K562 (cell line): ENCODE data around the gene PRKG1. TPM values are rescaled to one million over a fixed set of nuclear protein-coding genes. Genes with fewer than 3 reads are reported as not detected.

ENCODE experiments used
- ATAC-seq: fragments of 200-7000 bp; cut with Tn5 transposase; 3 replicates; pipeline ENCODE4 v1.9.1; 2020; ENCODE audit warnings: moderate library complexity
- BruUV-seq: library from RNA; stranded (reverse); fragments of 400-500 nt; replicated peaks from 2 replicates; lab custom pipeline; 2021; lab: Mats Ljungman, UMichigan
- CTCF ChIA-PET: fragments of 300-600 bp; formaldehyde crosslinking; extraction: SDS; loops from one replicate; lab custom pipeline; 2021; ENCODE audit warnings: low intra/inter-chr PET ratio; lab: Yijun Ruan, JAX
- POLR2A ChIA-PET: fragments of 300-600, 350-650 bp; sonication (Branson Sonifier 250); formaldehyde crosslinking; extraction: SDS; loops from one replicate; lab custom pipeline; 2021; ENCODE audit warnings: antibody characterized with exemption, inconsistent platforms; lab: Yijun Ruan, JAX
- DNase-seq, 4 experiments: peaks; one replicate each; pipeline versions ENCODE4 v3.0.0 to v3.0.0-alpha.2; 2011 to 2018; ENCODE audit warnings: low spot score in 3 of 4, mixed read lengths in 3 of 4; ENCODE audit errors: extremely low read depth in 1 of 4
- FAIRE-seq: peaks from 2 replicates; lab custom pipeline; 2011; peaks lifted over from hg19 to GRCh38; lab: Jason Lieb, UNC
- H2AFZ ChIP-seq: 2 replicates; pipeline ENCODE4 v1.6.0; 2011; ENCODE audit warnings: low read depth, low read length, control low read depth, inconsistent platforms
- H3K27ac ChIP-seq: fragments of 200-600 bp; 3 replicates; pipeline ENCODE4 v1.8.0; 2011; ENCODE audit warnings: low read depth, mild to moderate bottlenecking, control low read depth, inconsistent platforms, low read length, moderate library complexity, mixed read lengths; ENCODE audit errors: extremely low read depth
- H3K27me3 ChIP-seq, 2 experiments: fragments of 300-600 bp in 1 of 2; 2 replicates in 1 of 2; 3 replicates in 1 of 2; pipeline versions ENCODE4 v1.6.0 to v1.8.0; 2011; ENCODE audit warnings: inconsistent platforms in 2 of 2, low read length in 2 of 2, mild to moderate bottlenecking in 1 of 2, mixed read lengths in 1 of 2, moderate library complexity in 1 of 2; ENCODE audit not compliant: control insufficient read depth in 2 of 2, insufficient read depth in 2 of 2
- H3K36me3 ChIP-seq: fragments of 300-600 bp; 3 replicates; pipeline ENCODE4 v1.8.0; 2011; ENCODE audit warnings: mild to moderate bottlenecking, low read length, inconsistent platforms; ENCODE audit not compliant: control insufficient read depth, insufficient read depth
- H3K4me1 ChIP-seq, 2 experiments: fragments of 200-600 bp in 1 of 2; replicated peaks in 1 of 2; 2 replicates in 1 of 2; 3 replicates in 1 of 2; pipeline versions ENCODE4 v1.5.1 to v1.8.0; 2011; ENCODE audit warnings: inconsistent platforms in 2 of 2, low read length in 2 of 2, mild to moderate bottlenecking in 1 of 2, mixed read lengths in 1 of 2, moderate library complexity in 1 of 2; ENCODE audit not compliant: control insufficient read depth in 2 of 2, insufficient read depth in 2 of 2
- H3K4me2 ChIP-seq: 2 replicates; pipeline ENCODE4 v1.6.1; 2011; ENCODE audit warnings: low read length, control low read depth, inconsistent platforms, mixed read lengths; ENCODE audit not compliant: insufficient read depth
- H3K4me3 ChIP-seq: fragments of 200-600 bp; sonication (generic), shearing (Covaris generic); 2 replicates; pipeline ENCODE4 v1.5.1; 2016; ENCODE audit warnings: control low read depth, inconsistent platforms
- H3K79me2 ChIP-seq: fragments of 200-600 bp; 3 replicates; pipeline ENCODE4 v1.8.0; 2011; ENCODE audit warnings: low read length, inconsistent platforms; ENCODE audit not compliant: control insufficient read depth, insufficient read depth
- H3K9ac ChIP-seq, 2 experiments: 2 replicates each; pipeline versions ENCODE4 v1.6.0 to v1.6.1; 2011; ENCODE audit warnings: low read depth in 2 of 2, low read length in 2 of 2, control low read depth in 1 of 2, inconsistent platforms in 1 of 2, mild to moderate bottlenecking in 1 of 2, mixed read lengths in 1 of 2; ENCODE audit not compliant: insufficient read depth in 1 of 2
- H3K9me1 ChIP-seq: one replicate; pipeline ENCODE4 v1.6.0; 2011; ENCODE audit warnings: inconsistent platforms, mild to moderate bottlenecking, low read length, moderate library complexity; ENCODE audit not compliant: control insufficient read depth, insufficient read depth
- H3K9me3 ChIP-seq: replicated peaks from 2 replicates; pipeline ENCODE4 v1.5.1; 2011; ENCODE audit warnings: low read depth, low read length, inconsistent platforms; ENCODE audit not compliant: control insufficient read depth, insufficient read depth
- H4K20me1 ChIP-seq: replicated peaks from 2 replicates; pipeline ENCODE4 v1.6.1; 2011; ENCODE audit warnings: low read length, inconsistent platforms, mixed read lengths; ENCODE audit not compliant: control insufficient read depth, insufficient read depth
- ATF2 ChIP-seq: sonication (generic); formaldehyde crosslinking; IDR thresholded peaks from 2 replicates; pipeline ENCODE4 v1.8.1; 2022; ENCODE audit warnings: missing genetic modification reagents
- FIP1L1 ChIP-seq: fragments of 200-400 bp; formaldehyde crosslinking; IDR thresholded peaks from 2 replicates; pipeline ENCODE4 v1.6.1; 2018; ENCODE audit warnings: mild to moderate bottlenecking, low read depth, low read length; ENCODE audit not compliant: poor library complexity, severe bottlenecking
- KDM4B ChIP-seq, 2 experiments: fragments of 450-650 bp in 1 of 2; sonication (generic) in 1 of 2; IDR thresholded peaks; 2 replicates each; pipeline ENCODE4 v1.6.1; 2016 to 2017; ENCODE audit warnings: borderline replicate concordance in 2 of 2, antibody characterized with exemption in 1 of 2, low read depth in 1 of 2, mild to moderate bottlenecking in 1 of 2
- MEF2A ChIP-seq: IDR thresholded peaks from 2 replicates; pipeline ENCODE4 v1.6.1; 2011; ENCODE audit warnings: low read depth, mild to moderate bottlenecking, low read length, moderate library complexity; ENCODE audit not compliant: control insufficient read depth
- PTTG1 ChIP-seq: fragments of 450-650 bp; IDR thresholded peaks from 2 replicates; pipeline ENCODE4 v1.6.1; 2016; ENCODE audit warnings: low read depth, mild to moderate bottlenecking, missing genetic modification characterization, missing compliant biosample characterization
- TFAP4 ChIP-seq: sonication (generic); formaldehyde crosslinking; IDR thresholded peaks from 2 replicates; pipeline ENCODE4 v1.8.0; 2022; ENCODE audit warnings: missing genetic modification reagents, mild to moderate bottlenecking, moderate library complexity, borderline replicate concordance
- YY1 ChIP-seq, 3 experiments: IDR thresholded peaks; 2 replicates each; pipeline ENCODE4 v1.6.1; 2011; ENCODE audit warnings: low read length in 2 of 3, mild to moderate bottlenecking in 2 of 3, moderate library complexity in 2 of 3, borderline replicate concordance in 1 of 3, control low read depth in 1 of 3, low read depth in 1 of 3; ENCODE audit not compliant: insufficient read depth in 3 of 3, insufficient replicate concordance in 2 of 3, control insufficient read depth in 1 of 3, insufficient read length in 1 of 3; ENCODE audit errors: extremely low read depth in 1 of 3
- ZNF133 ChIP-seq: fragments of 250-450 bp; sonication (Bioruptor Pico); IDR thresholded peaks from 2 replicates; pipeline ENCODE4 v1.4.0; 2020; ENCODE audit warnings: mild to moderate bottlenecking
- ZNF644 ChIP-seq: fragments of 200-800 bp; sonication (Bioruptor generic); IDR thresholded peaks from 2 replicates; pipeline ENCODE4 v1.6.1; 2016; ENCODE audit warnings: low read depth, missing genetic modification characterization, missing compliant biosample characterization
- ZNF76 ChIP-seq: fragments of 250-450 bp; sonication (Bioruptor Pico); IDR thresholded peaks from 2 replicates; pipeline ENCODE4 v1.4.0; 2020; ENCODE audit warnings: mild to moderate bottlenecking, moderate library complexity, borderline replicate concordance
- WGBS: fragments of 100-300 bp; shearing (Covaris generic); methylation state at CpG from one replicate; pipeline ENCODE4 v1.1.6; 2016; ENCODE audit warnings: low coverage, mixed read lengths; ENCODE audit not compliant: insufficient coverage; ENCODE audit errors: missing lambda C conversion rate; 5-methylcytosine and 5-hydroxymethylcytosine counted together
- in situ Hi-C: fragments of 300-500 bp; cut with MboI; formaldehyde crosslinking; loops from 4 replicates; pipeline ENCODE4 v1.15.0; 2018; ENCODE audit warnings: inconsistent platforms, mixed read lengths
- intact Hi-C: fragments of 100-400 bp; cut with micrococcal nuclease; formaldehyde crosslinking; loops from 2 replicates; pipeline ENCODE4 v1.14.2; 2022
- polyA plus RNA-seq, 8 experiments: library from polyadenylated mRNA; depleted of rRNA in 4 of 8; stranded (reverse) in 5 of 8; unstranded in 3 of 8; fragments of >200 nt; fragmentation: Nextera tagmentation in 2 of 8; fragmentation: Illumina TruSeq in 1 of 8; extraction: Ambion mirVana in 2 of 8; extraction: Trizol in 1 of 8; gene quantifications; 2 replicates each; pipeline versions ENCODE4 v1.2.1 to v1.2.3, GENCODE V29; 2011 to 2014; ENCODE audit warnings: inconsistent platforms in 1 of 8, missing spikeins in 1 of 8
- total RNA-seq, 7 experiments: library from RNA; depleted of rRNA in 6 of 7; stranded (reverse); fragments of >200 nt in 6 of 7; fragmentation: Illumina TruSeq in 2 of 7; extraction: Trizol in 2 of 7; gene quantifications; 2 replicates each; pipeline versions ENCODE4 v1.2.1 to v1.2.3, GENCODE V29; 2011 to 2021; ENCODE audit warnings: low replicate concordance in 1 of 7
- TF ChIP-seq, protein P1 (sequence below): IDR thresholded peaks from 2 replicates; pipeline ENCODE4 v1.6.1; 2012; ENCODE audit warnings: low read depth, low read length, improper control_type of control experiment, borderline replicate concordance

Gene PRKG1
- total and polyA plus RNA-seq, 9 of the 15 experiments (the other 6 are each of a cell fraction or from before 2014, with no cell fraction given), result 0.22 TPM; not detected in 8

GRCh38 chr10:51590818-51591217 is 516.5 kb downstream of the PRKG1 start:
- 0% methylated on average over 2 of the region's 2 CpGs for WGBS
- no peaks in the 10 kb centered on the region for H4K20me1 ChIP-seq

GRCh38 chr10:51596695-51597094 is 522.4 kb downstream of the PRKG1 start:
- BruUV-seq, result no TSS peak
- DNase-seq, result no peak
- no peaks in the 10 kb centered on the region for H4K20me1 ChIP-seq
- intact Hi-C loops (no loop called here), in situ Hi-C loops (no loop called here)
- no peaks in the 10 kb centered on the region for H3K36me3 ChIP-seq
- no peak overlapping the region for H3K4me3 ChIP-seq
- no peaks in the 10 kb centered on the region for H3K9me1 ChIP-seq
- WGBS, result 2% methylated on average over 3 of the region's 3 CpGs
- no peak for ATAC-seq
- no peak overlapping the region for H3K27ac ChIP-seq
- 0 out of 2 replicates have a peak, but pooled peaks cover 2% of the 10 kb centered on the region for H3K9me3 ChIP-seq
- FAIRE-seq, result no peak
- H3K4me1 ChIP-seq, result no peaks in the 10 kb centered on the region
- CTCF ChIA-PET, result no interaction called here
- POLR2A ChIA-PET, result no interaction called here
- H3K4me2 ChIP-seq, result no peak overlapping the region
- H3K79me2 ChIP-seq, result no peaks in the 10 kb centered on the region
- no peak overlapping the region for H2AFZ ChIP-seq
- H3K9ac ChIP-seq, result no peak overlapping the region
- no peaks in the 10 kb centered on the region for H3K27me3 ChIP-seq
- TF ChIP-seq KDM4B (IDR thresholded peaks at IDR 0.05; ENCODE audit: borderline replicate concordance in 2 of 2, low read depth in 1 of 2) (no peak), ATF2 (CRISPR knock-in tag) (no peak), FIP1L1 (no peak), MEF2A (no peak), YY1 (IDR thresholded peaks at IDR 0.05; ENCODE audit: borderline replicate concordance in 1 of 3, control insufficient read depth in 1 of 3, extremely low read depth in 1 of 3, insufficient read depth in 3 of 3, insufficient read length in 1 of 3, insufficient replicate concordance in 2 of 3, low read depth in 1 of 3, low read length in 2 of 3) (no peak)
- TF ChIP-seq, protein P1, sequence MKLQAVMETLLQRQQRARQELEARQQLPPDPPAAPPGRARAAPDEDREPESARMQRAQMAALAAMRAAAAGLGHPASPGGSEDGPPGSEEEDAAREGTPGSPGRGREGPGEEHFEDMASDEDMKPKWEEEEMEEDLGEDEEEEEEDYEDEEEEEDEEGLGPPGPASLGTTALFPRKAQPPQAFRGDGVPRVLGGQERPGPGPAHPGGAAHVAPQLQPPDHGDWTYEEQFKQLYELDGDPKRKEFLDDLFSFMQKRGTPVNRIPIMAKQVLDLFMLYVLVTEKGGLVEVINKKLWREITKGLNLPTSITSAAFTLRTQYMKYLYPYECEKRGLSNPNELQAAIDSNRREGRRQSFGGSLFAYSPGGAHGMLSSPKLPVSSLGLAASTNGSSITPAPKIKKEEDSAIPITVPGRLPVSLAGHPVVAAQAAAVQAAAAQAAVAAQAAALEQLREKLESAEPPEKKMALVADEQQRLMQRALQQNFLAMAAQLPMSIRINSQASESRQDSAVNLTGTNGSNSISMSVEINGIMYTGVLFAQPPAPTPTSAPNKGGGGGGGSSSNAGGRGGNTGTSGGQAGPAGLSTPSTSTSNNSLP, result no peak

More at GRCh38 chr10:51590818-51591217, 516.5 kb downstream of the PRKG1 start:
- H3K9me3 ChIP-seq, result no peaks in the 10 kb centered on the region
- H3K4me2 ChIP-seq, result no peak overlapping the region
- ATAC-seq, result no peak
- no peak for FAIRE-seq
- no peak overlapping the region for H3K27ac ChIP-seq
- in situ Hi-C loops, result no loop called here
- no peak for DNase-seq
- TF ChIP-seq PTTG1, result no peak
- no peak for TF ChIP-seq ZNF644
- no peak for TF ChIP-seq ZNF76 (CRISPR knock-in tag)
- TF ChIP-seq TFAP4 (CRISPR knock-in tag), result no peak
- TF ChIP-seq ZNF133, result no peak
- TF ChIP-seq, all 486 proteins: peak for 0
- Histone ChIP-seq H3K27me3 (no peaks in the 10 kb centered on the region), H3K9ac (no peak overlapping the region), H3K4me1 (no peaks in the 10 kb centered on the region), H3K79me2 (no peaks in the 10 kb centered on the region), H3K4me3 (no peak overlapping the region), H3K9me1 (no peaks in the 10 kb centered on the region), H2AFZ (no peak overlapping the region), H3K36me3 (no peaks in the 10 kb centered on the region)
- ChIA-PET POLR2A (no interaction called here), CTCF (no interaction called here)
- no TSS peak for BruUV-seq
- intact Hi-C loops, result no loop called here
